ENCODE measurements around the gene MLX. TPM values are rescaled to one million over a fixed set of nuclear protein-coding genes. Genes with fewer than 3 reads are reported as not detected.

The MLX gene
- total and polyA plus RNA-seq, 2 of the 8 experiments (the other 6 are each of a cell fraction or from before 2014, with no cell fraction given), result 27.0 to 27.5 TPM

DNA sequence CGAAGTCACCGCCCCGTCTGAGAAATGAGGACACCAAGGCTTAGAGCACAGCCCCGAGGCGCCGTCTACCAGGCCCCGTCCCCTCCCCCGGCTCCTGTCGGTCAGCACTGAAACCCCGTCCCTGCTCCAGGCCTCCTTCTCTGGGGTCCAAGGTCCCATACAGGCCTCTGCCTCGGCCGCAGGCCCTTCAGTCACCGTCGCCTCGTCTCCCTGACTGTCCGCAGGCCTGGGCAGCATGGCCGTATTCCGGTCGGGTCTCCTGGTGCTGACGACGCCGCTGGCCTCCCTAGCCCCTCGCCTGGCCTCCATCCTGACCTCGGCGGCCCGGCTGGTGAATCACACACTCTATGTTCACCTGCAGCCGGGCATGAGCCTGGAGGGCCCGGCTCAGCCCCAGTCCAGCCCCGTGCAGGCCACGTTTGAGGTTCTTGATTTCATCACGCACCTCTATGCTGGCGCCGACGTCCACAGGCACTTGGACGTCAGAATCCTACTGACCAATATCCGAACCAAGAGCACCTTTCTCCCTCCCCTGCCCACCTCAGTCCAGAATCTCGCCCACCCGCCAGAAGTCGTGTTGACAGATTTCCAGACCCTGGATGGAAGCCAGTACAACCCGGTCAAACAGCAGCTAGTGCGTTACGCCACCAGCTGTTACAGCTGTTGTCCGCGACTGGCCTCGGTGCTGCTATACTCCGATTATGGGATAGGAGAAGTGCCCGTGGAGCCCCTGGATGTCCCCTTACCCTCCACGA, 4.3 kb upstream of the MLX start (continued):
- no peak for TF ChIP-seq TAF7 (optimal IDR thresholded peaks at IDR 0.05; ENCODE audit: borderline replicate concordance, low read depth, low read length)
